Endothelial cell of umbilical vein (primary cell): ENCODE results near the gene MYO7B. TPM values are rescaled to one million over a fixed set of nuclear protein-coding genes. Genes with fewer than 3 reads are reported as not detected.

Experiments used
- BruUV-seq: library from RNA; stranded (reverse); fragments of 400-500 nt; replicated peaks from 2 replicates; lab custom pipeline; 2021; lab: Mats Ljungman, UMichigan
- CTCF ChIA-PET: fragments of 300-600, 350-600 bp; sonication (Branson Sonifier 250); formaldehyde crosslinking; loops from one replicate; lab custom pipeline; 2021; ENCODE audit warnings: antibody characterized with exemption, inconsistent platforms; lab: Charles Lee
- POLR2A ChIA-PET: fragments of 300-600, 350-600 bp; sonication (Branson Sonifier 250); formaldehyde crosslinking; loops from one replicate; lab custom pipeline; 2021; ENCODE audit warnings: antibody characterized with exemption, inconsistent platforms; lab: Charles Lee
- DNase-seq: peaks from one replicate; pipeline ENCODE4 v3.0.0-alpha.2; 2011; ENCODE audit warnings: low read depth, low spot score
- FAIRE-seq: peaks from 2 replicates; lab custom pipeline; 2011; peaks lifted over from hg19 to GRCh38; lab: Jason Lieb, UNC
- H2AFZ ChIP-seq: 2 replicates; pipeline ENCODE4 v1.6.0; 2012; ENCODE audit warnings: low read depth, low read length, control low read depth, inconsistent platforms
- H3K27ac ChIP-seq: 2 replicates; pipeline ENCODE4 v1.5.1; 2011; ENCODE audit warnings: low read depth, mild to moderate bottlenecking, control low read depth, low read length, moderate library complexity; ENCODE audit not compliant: insufficient read depth
- H3K27me3 ChIP-seq, 2 experiments: 2 replicates each; pipeline versions ENCODE4 v1.6.0 to v1.6.1; 2011; ENCODE audit warnings: low read length in 2 of 2, mixed read lengths in 1 of 2; ENCODE audit not compliant: control insufficient read depth in 2 of 2, insufficient read depth in 2 of 2
- H3K36me3 ChIP-seq, 2 experiments: 2 replicates in 1 of 2; 3 replicates in 1 of 2; pipeline ENCODE4 v1.5.1; 2011; ENCODE audit warnings: low read length in 2 of 2, mild to moderate bottlenecking in 1 of 2, moderate library complexity in 1 of 2; ENCODE audit not compliant: control insufficient read depth in 2 of 2, insufficient read depth in 2 of 2; ENCODE audit errors: extremely low read depth in 1 of 2
- H3K4me1 ChIP-seq: 3 replicates; pipeline ENCODE4 v1.5.1; 2011; ENCODE audit warnings: mild to moderate bottlenecking, low read length; ENCODE audit not compliant: control insufficient read depth, insufficient read depth; ENCODE audit errors: extremely low read depth
- H3K4me2 ChIP-seq: 2 replicates; pipeline ENCODE4 v1.6.1; 2011; ENCODE audit warnings: low read length, control low read depth, mixed read lengths; ENCODE audit not compliant: insufficient read depth
- H3K4me3 ChIP-seq, 3 experiments: fragments of 200-600 bp in 1 of 3; sonication (generic), shearing (Covaris generic) in 1 of 3; replicated peaks in 1 of 3; 2 replicates each; pipeline ENCODE4 v1.5.1; 2011 to 2016; ENCODE audit warnings: control low read depth in 3 of 3, low read length in 3 of 3, mild to moderate bottlenecking in 2 of 3, inconsistent platforms in 1 of 3, low read depth in 1 of 3, moderate library complexity in 1 of 3; ENCODE audit not compliant: insufficient read depth in 1 of 3
- H3K79me2 ChIP-seq: 2 replicates; pipeline ENCODE4 v1.6.0; 2012; ENCODE audit warnings: low read length, inconsistent platforms; ENCODE audit not compliant: control insufficient read depth, insufficient read depth
- H3K9ac ChIP-seq: replicated peaks from 2 replicates; pipeline ENCODE3; 2011; ENCODE audit warnings: low read length, control low read depth; ENCODE audit not compliant: insufficient read depth; ENCODE audit errors: extremely low read depth
- H3K9me1 ChIP-seq: replicated peaks from 3 replicates; pipeline ENCODE4 v1.6.0; 2011; ENCODE audit warnings: mild to moderate bottlenecking, low read length; ENCODE audit not compliant: control insufficient read depth, insufficient read depth; ENCODE audit errors: extremely low read depth
- H3K9me3 ChIP-seq: replicated peaks from 2 replicates; pipeline ENCODE4 v1.5.1; 2012; ENCODE audit warnings: low read length, inconsistent platforms; ENCODE audit not compliant: control insufficient read depth, insufficient read depth
- H4K20me1 ChIP-seq: replicated peaks from 2 replicates; pipeline ENCODE3; 2011; ENCODE audit warnings: mild to moderate bottlenecking, low read length; ENCODE audit not compliant: control insufficient read depth, insufficient read depth; ENCODE audit errors: extremely low read depth
- EZH2 ChIP-seq: IDR thresholded peaks from 2 replicates; pipeline ENCODE4 v1.6.1; 2012; ENCODE audit warnings: borderline replicate concordance, low read depth, mild to moderate bottlenecking, moderate library complexity, low read length, inconsistent platforms; ENCODE audit not compliant: severe bottlenecking
- FOS ChIP-seq: IDR thresholded peaks from 2 replicates; pipeline ENCODE4 v1.6.1; 2011; ENCODE audit warnings: mild to moderate bottlenecking, low read length, moderate library complexity, borderline replicate concordance; ENCODE audit not compliant: insufficient read depth
- GATA2 ChIP-seq: IDR thresholded peaks from 2 replicates; pipeline ENCODE4 v1.7.0; 2011; ENCODE audit warnings: low read depth, mild to moderate bottlenecking, moderate library complexity, mixed read lengths, low read length; ENCODE audit not compliant: insufficient read length, insufficient read depth
- JUN ChIP-seq: IDR thresholded peaks from 2 replicates; pipeline ENCODE4 v1.6.1; 2011; ENCODE audit warnings: borderline replicate concordance, low read depth; ENCODE audit not compliant: insufficient read length, insufficient read depth
- MYC ChIP-seq: IDR thresholded peaks from one replicate; pipeline ENCODE4 v1.6.1; 2011; ENCODE audit warnings: mild to moderate bottlenecking, low read depth, low read length
- POLR2A ChIP-seq: IDR thresholded peaks from 2 replicates; pipeline ENCODE4 v1.6.1; 2012; ENCODE audit warnings: low read depth, mild to moderate bottlenecking, control low read depth, low read length
- POLR2AphosphoS5 ChIP-seq: IDR thresholded peaks from 2 replicates; pipeline ENCODE4 v1.6.1; 2012; ENCODE audit warnings: low read depth, mild to moderate bottlenecking, control low read depth, low read length, moderate library complexity; ENCODE audit not compliant: insufficient read depth
- dilution Hi-C: fragments of 300-500 bp; cut with MboI; formaldehyde crosslinking; loops from one replicate; pipeline ENCODE4 v1.15.0; 2019; ENCODE audit warnings: low sequenced_read_pairs; ENCODE audit not compliant: extremely low pct_ligation_motif_present
- intact Hi-C: fragments of 100-400 bp; cut with micrococcal nuclease; formaldehyde crosslinking; loops from one replicate; pipeline ENCODE4 v1.10.0; 2022
- polyA plus RNA-seq, 4 experiments: library from polyadenylated mRNA; depleted of rRNA in 3 of 4; stranded (reverse) in 3 of 4; unstranded in 1 of 4; fragments of >200 nt; gene quantifications; 2 replicates each; pipeline versions ENCODE4 v1.2.1 to v1.2.3, GENCODE V29; 2011 to 2012; ENCODE audit warnings: missing spikeins in 1 of 4
- total RNA-seq: library from RNA; stranded (reverse); gene quantifications from 2 replicates; pipeline ENCODE4 v1.2.3, GENCODE V29; 2021
- TF ChIP-seq, protein P1 (sequence below): IDR thresholded peaks from 2 replicates; pipeline ENCODE4 v1.6.1; 2011; ENCODE audit not compliant: insufficient read depth, insufficient read length
- TF ChIP-seq, protein P2 (sequence below), 2 donors: IDR thresholded peaks; 1 replicate in 1 of 2; 2 replicates in 1 of 2; pipeline ENCODE4 v1.5.1; 2011; ENCODE audit warnings: low read length in 2 of 2, mild to moderate bottlenecking in 2 of 2, moderate library complexity in 2 of 2, control low read depth in 1 of 2, inconsistent platforms in 1 of 2, low read depth in 1 of 2; ENCODE audit not compliant: insufficient read depth in 1 of 2; ENCODE audit errors: extremely low read depth in 1 of 2

Gene MYO7B
- total and polyA plus RNA-seq, 2 donors (not counting 3 experiments of a cell fraction or from before 2014, with no cell fraction given) = 0.17 TPM; not detected in 1

DNA sequence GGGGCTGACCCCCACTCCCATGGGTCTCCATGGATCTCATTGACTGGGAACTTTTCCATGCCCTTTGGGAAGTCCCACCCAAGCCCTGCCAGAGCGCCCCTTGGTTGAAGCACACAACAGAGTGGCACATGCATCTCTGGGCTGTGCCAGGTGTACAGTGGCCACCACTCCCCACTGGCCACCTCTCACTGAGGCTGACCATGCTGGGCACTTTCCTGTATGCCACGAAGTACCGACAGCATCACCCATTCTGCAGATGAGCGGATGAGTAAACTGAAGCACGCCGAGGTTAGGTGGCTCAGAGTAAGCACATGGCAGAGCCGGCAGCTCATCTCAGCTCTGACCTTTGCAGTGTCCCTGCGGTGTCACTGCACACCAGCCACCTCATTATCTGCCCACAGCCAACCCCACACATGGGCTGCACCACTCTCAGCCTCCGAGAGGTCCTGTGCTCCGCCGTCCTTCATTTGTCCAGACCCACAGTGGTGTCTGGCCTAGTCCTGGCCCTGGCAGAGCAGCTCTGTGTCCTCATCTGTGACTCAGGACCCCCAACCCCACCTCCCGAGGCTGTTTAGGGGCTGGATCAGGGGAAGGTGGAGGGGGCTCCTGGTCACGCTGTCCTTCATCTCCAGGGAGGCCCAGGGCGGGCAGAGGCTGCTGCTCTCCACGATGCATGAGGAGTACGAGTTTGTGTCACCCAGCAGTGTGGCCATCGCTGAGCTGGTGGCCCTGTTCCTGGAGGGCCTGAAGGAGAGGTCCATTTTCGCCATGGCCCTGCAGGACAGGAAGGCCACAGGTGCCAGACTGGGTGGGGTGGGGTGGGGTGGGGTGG lies 92.5 kb downstream of the MYO7B start:
- FAIRE-seq (no peak), DNase-seq (no peak)
- H3K9me1 ChIP-seq = no peaks in the 10 kb centered on the region
- H3K36me3 ChIP-seq = no peaks in the 10 kb centered on the region
- BruUV-seq = no TSS peak
- H3K4me3 ChIP-seq = no peak overlapping the region
- no peaks in the 10 kb centered on the region for H4K20me1 ChIP-seq
- CTCF ChIA-PET = interaction anchor here (1.0 to 2.5 kb wide), 2 partner anchors 37 to 68 kb away, joined by 3 to 9 read pairs; no protein-coding TSS in a partner anchor
- POLR2A ChIA-PET = interaction anchor here (0.9 kb wide), 1 partner anchor 37 kb away, joined by 3 read pairs; no protein-coding TSS in a partner anchor
- no peak overlapping the region for H2AFZ ChIP-seq
- TF ChIP-seq GATA2 (no peak), JUN (no peak), FOS (no peak), POLR2AphosphoS5 (no peak), POLR2A (no peak), MYC (no peak), EZH2 (no peak)
- TF ChIP-seq, protein P1, sequence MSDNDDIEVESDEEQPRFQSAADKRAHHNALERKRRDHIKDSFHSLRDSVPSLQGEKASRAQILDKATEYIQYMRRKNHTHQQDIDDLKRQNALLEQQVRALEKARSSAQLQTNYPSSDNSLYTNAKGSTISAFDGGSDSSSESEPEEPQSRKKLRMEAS = no peak
- TF ChIP-seq, protein P2, sequence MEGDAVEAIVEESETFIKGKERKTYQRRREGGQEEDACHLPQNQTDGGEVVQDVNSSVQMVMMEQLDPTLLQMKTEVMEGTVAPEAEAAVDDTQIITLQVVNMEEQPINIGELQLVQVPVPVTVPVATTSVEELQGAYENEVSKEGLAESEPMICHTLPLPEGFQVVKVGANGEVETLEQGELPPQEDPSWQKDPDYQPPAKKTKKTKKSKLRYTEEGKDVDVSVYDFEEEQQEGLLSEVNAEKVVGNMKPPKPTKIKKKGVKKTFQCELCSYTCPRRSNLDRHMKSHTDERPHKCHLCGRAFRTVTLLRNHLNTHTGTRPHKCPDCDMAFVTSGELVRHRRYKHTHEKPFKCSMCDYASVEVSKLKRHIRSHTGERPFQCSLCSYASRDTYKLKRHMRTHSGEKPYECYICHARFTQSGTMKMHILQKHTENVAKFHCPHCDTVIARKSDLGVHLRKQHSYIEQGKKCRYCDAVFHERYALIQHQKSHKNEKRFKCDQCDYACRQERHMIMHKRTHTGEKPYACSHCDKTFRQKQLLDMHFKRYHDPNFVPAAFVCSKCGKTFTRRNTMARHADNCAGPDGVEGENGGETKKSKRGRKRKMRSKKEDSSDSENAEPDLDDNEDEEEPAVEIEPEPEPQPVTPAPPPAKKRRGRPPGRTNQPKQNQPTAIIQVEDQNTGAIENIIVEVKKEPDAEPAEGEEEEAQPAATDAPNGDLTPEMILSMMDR (IDR thresholded peaks at IDR 0.05; ENCODE audit: extremely low read depth in 1 of 2, insufficient read depth in 1 of 2, low read depth in 1 of 2, low read length in 2 of 2) = no peak
- intact Hi-C loops (no loop called here), dilution Hi-C loops (no loop called here)
- no peaks in the 10 kb centered on the region for H3K9me3 ChIP-seq
- no peaks in the 10 kb centered on the region for H3K27me3 ChIP-seq
- H3K27ac ChIP-seq = no peak overlapping the region
- H3K79me2 ChIP-seq = no peaks in the 10 kb centered on the region
- H3K9ac ChIP-seq = no peak overlapping the region
- no peaks in the 10 kb centered on the region for H3K4me1 ChIP-seq
- no peak overlapping the region for H3K4me2 ChIP-seq
